ENCODE measurements around the gene SFPQ.

- TF ChIP-seq CTCF (IDR thresholded peaks at IDR 0.05; ENCODE audit: low read length) (no peak), EZH2 (IDR thresholded peaks at IDR 0.05; ENCODE audit: borderline replicate concordance, low read length) (no peak)
These were observed 19.5 kb downstream of the SFPQ start for GRCh38 chr1:35173491-35173890.
